Measurements from ENCODE around the gene FUCA2. TPM values are rescaled to one million over a fixed set of nuclear protein-coding genes. Genes with fewer than 3 reads are reported as not detected.

Gene FUCA2
- total RNA-seq, 1 donor from 2014 or later, result 53.1 TPM

DNA sequence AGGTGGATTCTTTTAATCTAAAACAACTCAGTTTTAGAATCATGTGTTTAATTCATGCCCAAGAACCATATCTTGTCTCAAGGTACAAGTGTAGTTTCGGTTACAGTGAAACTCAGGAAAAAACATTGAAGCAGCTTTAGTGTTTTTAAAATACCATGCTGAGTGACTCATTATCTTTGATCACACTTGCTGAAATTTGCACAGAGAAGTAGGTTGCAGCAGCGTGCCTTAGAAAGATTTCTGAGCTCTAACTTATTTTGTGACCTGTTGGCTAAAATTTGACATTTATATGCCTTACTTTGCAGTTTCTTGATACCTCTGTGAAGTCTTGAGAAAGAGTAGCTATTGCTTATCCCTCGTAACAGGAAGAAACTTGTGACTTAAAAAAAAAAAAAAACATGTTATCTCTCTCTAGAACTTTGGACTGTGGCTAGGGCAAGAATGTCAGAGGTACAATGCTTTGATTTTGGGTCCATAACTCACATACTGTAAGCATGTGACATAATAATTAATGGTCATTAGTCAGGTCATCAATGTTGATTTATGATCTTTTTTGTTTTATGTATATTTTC, 34.5 kb upstream of the FUCA2 start:
- Histone ChIP-seq H3K4me1 (no peaks in the 10 kb centered on the region), H3K27me3 (ENCODE audit: low read depth) (no peaks in the 10 kb centered on the region), H3K36me3 (no peaks in the 10 kb centered on the region), H3K4me3 (no peak overlapping the region), H3K9me3 (no peaks in the 10 kb centered on the region), H3K27ac (no peak overlapping the region)
- DNase-seq (no peak), ATAC-seq (no peak)
- intact Hi-C loops (cut with DNase I), result no loop called here
- TF ChIP-seq, protein P1, sequence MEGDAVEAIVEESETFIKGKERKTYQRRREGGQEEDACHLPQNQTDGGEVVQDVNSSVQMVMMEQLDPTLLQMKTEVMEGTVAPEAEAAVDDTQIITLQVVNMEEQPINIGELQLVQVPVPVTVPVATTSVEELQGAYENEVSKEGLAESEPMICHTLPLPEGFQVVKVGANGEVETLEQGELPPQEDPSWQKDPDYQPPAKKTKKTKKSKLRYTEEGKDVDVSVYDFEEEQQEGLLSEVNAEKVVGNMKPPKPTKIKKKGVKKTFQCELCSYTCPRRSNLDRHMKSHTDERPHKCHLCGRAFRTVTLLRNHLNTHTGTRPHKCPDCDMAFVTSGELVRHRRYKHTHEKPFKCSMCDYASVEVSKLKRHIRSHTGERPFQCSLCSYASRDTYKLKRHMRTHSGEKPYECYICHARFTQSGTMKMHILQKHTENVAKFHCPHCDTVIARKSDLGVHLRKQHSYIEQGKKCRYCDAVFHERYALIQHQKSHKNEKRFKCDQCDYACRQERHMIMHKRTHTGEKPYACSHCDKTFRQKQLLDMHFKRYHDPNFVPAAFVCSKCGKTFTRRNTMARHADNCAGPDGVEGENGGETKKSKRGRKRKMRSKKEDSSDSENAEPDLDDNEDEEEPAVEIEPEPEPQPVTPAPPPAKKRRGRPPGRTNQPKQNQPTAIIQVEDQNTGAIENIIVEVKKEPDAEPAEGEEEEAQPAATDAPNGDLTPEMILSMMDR (IDR thresholded peaks at IDR 0.05), result no peak

DNA sequence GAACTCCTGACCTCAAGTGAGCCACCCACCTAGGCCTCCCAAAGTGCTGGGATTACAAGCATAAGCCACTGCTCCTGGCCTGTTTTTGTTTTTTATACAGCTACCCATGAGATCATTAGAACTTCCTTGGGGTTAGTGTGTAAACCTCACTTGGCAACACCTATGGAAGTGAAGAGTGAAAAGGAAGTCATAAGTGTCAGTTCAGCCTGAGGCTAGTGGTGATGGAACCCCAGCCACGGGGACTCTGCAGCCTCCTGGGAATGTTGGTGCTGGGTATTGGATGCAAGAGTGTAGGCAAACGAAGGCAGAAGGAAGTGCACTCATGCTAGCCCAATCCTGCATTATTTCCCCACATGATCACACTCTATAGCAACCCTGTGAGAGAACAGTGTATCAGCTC, 33.6 kb upstream of the FUCA2 start:
- Histone ChIP-seq H3K9me3 (no peaks in the 10 kb centered on the region), H3K27ac (no peak overlapping the region), H3K36me3 (no peaks in the 10 kb centered on the region), H3K4me3 (no peak overlapping the region), H3K27me3 (ENCODE audit: low read depth) (no peaks in the 10 kb centered on the region), H3K4me1 (no peaks in the 10 kb centered on the region)
- TF ChIP-seq, protein P1 (IDR thresholded peaks at IDR 0.05), result no peak
- ATAC-seq (no peak), DNase-seq (no peak)
- intact Hi-C loops (cut with DNase I), result no loop called here

DNA sequence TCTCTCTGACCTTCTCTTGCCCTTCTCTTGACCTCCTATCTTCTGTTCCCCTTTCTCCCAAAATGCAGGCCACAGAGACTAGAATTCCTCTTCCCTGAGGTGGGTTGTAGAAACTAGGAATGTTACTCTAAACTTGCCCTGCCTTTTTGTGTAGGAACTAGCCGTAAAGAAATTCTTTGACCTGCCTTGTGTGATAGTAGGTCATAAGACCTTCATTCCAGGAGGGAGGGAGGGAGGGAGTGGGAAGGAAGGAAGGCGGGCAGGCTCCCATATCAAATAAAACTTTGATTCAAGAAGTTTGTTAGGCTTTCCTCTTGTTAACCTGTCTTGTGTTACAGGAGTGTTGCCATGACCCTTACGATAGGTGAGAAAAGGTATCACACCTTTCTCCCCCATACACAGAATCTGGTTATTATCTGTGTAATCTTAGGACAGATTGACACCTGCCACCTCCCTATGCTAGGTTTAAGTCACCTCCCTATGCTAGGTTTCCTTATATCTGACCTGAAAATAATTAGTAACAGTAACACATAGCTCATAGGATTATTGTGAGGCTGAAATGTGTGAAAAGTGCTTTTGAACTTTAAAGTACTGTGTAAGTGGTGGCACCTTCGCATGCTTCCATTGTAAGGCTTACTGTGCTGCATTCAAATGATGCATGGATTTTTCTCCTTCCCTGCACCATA, 32.6 kb upstream of the FUCA2 start:
- H3K36me3 ChIP-seq, result no peaks in the 10 kb centered on the region
- H3K4me3 ChIP-seq, result no peak overlapping the region
- intact Hi-C loops (cut with DNase I), result no loop called here
- DNase-seq (no peak), ATAC-seq (no peak)
- TF ChIP-seq, protein P1 (IDR thresholded peaks at IDR 0.05), result no peak
- no peaks in the 10 kb centered on the region for H3K27me3 ChIP-seq (ENCODE audit: low read depth)
- H3K4me1 ChIP-seq, result no peaks in the 10 kb centered on the region
- H3K27ac ChIP-seq, result no peak overlapping the region
- no peaks in the 10 kb centered on the region for H3K9me3 ChIP-seq

DNA sequence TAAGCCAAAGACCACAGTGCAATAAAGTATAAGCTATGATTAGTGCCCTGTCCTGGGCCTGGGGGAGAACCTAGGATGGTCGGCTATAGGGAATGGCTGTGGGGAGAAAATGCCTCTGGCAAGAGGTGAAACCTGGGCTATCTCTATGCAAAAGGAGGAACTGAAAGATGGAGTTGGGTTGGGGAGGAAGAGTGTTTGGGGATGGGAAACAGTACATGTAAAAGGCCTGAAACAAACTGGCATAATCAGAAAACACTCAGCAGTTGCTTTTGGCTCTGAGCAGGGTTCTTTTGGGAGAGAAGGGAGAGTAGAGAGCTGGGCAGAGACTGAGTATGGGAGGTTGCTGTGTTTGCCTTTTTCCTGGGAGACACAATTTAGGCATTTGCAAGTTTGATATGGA, 31.9 kb upstream of the FUCA2 start:
- H3K9me3 ChIP-seq, result no peaks in the 10 kb centered on the region
- TF ChIP-seq, protein P1 (IDR thresholded peaks at IDR 0.05), result no peak
- H3K36me3 ChIP-seq, result no peaks in the 10 kb centered on the region
- intact Hi-C loops (cut with DNase I), result no loop called here
- H3K27ac ChIP-seq, result no peak overlapping the region
- DNase-seq (no peak), ATAC-seq (no peak)
- no peaks in the 10 kb centered on the region for H3K4me1 ChIP-seq
- no peak overlapping the region for H3K4me3 ChIP-seq
- no peaks in the 10 kb centered on the region for H3K27me3 ChIP-seq (ENCODE audit: low read depth)

DNA sequence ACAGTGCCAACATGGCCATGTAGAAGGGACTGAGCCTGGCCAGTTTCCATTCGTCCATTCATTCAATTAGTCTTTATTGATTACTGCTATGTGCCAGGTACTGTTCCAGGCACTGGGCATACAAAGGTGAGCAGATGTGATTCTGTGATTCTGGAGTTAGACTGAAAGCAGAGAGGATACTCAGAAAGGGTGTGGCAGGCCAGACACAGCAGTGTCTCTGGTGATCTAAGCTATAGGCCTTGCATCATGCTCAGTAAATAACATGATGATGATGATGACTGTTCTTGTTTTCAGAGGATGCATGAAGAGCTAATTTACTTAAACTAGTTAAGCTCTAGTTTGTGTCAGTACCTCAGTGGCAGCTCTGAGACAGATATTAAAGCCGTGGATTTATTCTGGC, 31.4 kb upstream of the FUCA2 start:
- Histone ChIP-seq H3K36me3 (no peaks in the 10 kb centered on the region), H3K27me3 (ENCODE audit: low read depth) (no peaks in the 10 kb centered on the region), H3K27ac (no peak overlapping the region), H3K4me3 (no peak overlapping the region), H3K4me1 (peaks cover 5% of the 10 kb centered on the region), H3K9me3 (no peaks in the 10 kb centered on the region)
- DNase-seq (no peak), ATAC-seq (no peak)
- TF ChIP-seq, protein P1 (IDR thresholded peaks at IDR 0.05), result no peak
- intact Hi-C loops (cut with DNase I), result no loop called here

Measured in lower lobe of right lung (tissue), 2 donors.